GM21526 (cell line): Measurements from ENCODE around the gene ANKMY2.
"Not testable (repeated sequence)": the region's sequence is repeated elsewhere in the genome, so short reads cannot be mapped to it uniquely, and the experiment has no call there.

ENCODE experiments used
- ATAC-seq: cut with Tn5 transposase; IDR thresholded peaks from one replicate; pipeline ENCODE4 v1.9.1; 2021; ENCODE audit warnings: moderate library complexity; ENCODE audit not compliant: unreplicated experiment, low FRiP score

Gene ANKMY2

DNA sequence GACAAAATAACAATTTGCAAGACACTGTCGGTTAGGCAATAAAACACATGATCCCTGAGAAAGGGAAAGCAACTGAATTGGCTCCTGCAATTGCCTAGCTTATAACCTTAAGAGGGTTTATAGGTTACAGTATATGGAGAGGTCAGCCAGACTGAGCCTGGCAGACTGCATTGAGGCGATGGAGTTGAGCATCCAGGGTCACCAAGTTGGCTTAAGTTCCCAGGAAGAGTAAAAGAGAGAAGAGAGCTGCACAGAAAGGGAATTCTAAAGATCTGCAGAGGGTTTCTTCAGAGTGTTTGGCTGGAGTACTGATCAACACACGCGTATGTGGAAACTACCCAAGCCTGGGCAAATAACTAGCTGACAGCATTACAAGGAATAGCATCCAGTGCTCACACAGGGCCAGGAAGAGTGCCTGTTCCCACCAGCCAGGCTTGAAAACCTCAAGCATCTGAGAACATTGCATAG, 11.2 kb downstream of the ANKMY2 start:
- ATAC-seq = no peak

DNA sequence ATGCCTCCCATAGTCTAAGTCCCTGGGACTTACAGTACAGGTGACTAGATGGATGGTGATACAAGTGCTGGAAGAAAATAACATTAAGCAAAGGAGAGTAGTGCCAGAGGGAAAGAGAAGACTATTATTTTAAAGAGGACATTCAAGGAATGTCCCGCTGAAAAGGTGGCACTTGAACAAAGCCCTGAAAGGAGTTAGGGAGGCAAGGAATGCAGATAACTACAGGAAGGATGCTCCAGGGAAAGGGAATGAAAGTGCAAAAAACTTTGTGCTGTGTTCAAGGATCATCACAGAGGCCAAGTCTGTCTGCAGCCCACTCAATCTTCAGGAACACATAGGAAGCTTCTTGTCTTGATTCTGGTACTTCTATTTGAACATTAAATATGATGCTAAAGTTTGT, 14.9 kb downstream of the ANKMY2 start:
- ATAC-seq = no peak

DNA sequence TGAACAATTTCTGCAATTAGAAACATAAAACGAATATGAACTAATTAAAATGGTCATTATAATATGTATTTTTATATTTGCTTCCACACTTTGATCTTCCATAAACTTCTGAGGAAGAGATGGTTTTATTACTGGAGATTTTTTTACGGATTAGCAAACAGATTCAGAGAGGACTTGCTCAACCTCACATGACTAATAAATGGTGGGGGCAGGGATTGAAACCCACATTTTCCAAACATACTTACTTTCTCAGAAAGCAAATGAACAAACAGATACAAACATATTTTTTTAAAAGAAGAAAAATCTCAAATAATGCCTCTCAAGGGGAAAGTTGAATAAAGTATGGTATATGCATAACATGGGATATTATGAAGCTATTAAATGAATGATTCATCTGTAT, 18.3 kb downstream of the ANKMY2 start:
- no peak for ATAC-seq

DNA sequence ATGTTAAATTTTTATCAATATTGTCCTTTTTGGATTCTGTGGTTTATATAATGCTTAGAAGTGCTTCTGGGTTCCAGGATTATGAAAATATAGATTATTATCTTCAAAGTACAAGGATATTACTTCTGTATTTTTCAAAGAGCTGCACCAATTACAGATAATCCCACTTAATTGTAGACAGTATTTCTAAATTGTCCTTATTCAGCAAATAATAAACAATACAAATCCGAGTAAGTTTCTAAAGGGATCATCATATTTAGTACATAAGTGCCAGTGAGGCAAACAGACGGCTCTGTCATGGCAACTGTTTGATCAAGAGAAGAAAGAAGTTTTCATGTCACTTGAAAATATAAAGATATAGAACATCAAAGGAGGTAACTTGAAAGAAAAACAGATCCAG, 19.2 kb downstream of the ANKMY2 start:
- ATAC-seq = no peak

GRCh38 chr7:16619979-16620408, 25.6 kb downstream of the ANKMY2 start:
- ATAC-seq = peak; percentile 98

GRCh38 chr7:16616542-16616941, 29.0 kb downstream of the ANKMY2 start:
- no peak for ATAC-seq

DNA sequence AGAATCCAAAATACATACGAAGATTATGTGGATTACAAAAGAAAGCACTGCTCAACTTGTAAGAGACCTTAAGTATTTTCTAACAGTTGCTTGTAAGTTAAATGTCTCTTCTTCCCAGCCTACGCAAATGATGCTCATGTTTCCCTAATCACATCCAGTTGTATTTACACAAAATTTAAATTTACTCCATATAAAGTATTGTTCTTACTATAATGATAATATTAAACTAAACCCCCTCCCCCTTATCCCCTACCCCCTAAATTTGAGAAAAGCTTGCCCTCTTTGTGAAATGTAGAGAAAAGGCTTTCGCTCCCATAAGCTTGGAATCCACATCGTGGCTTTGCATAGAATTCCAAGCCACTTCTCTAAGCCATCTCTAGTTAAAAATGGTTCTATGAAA, 29.4 kb downstream of the ANKMY2 start:
- no peak for ATAC-seq

GRCh38 chr7:16615228-16615627, 30.3 kb downstream of the ANKMY2 start:
- no peak for ATAC-seq

DNA sequence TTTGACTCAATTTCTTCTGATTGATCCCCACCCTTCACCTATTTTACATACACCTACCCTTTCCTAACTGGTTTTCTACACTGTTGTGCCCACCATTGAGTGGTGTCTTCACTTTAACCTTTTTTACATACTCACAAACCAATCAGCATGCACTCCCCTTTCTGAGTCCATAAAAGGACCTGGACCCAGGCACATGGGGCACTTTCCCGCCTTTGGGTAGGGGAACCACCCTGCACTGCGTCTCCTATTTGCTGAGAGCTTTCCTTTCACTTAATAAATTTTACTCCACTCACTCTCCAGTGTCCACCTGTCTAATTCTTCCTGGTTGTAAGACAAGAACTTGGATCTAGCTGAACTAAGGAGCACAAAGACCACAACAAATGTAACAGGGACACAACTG, 33.8 kb downstream of the ANKMY2 start:
- no peak for ATAC-seq

DNA sequence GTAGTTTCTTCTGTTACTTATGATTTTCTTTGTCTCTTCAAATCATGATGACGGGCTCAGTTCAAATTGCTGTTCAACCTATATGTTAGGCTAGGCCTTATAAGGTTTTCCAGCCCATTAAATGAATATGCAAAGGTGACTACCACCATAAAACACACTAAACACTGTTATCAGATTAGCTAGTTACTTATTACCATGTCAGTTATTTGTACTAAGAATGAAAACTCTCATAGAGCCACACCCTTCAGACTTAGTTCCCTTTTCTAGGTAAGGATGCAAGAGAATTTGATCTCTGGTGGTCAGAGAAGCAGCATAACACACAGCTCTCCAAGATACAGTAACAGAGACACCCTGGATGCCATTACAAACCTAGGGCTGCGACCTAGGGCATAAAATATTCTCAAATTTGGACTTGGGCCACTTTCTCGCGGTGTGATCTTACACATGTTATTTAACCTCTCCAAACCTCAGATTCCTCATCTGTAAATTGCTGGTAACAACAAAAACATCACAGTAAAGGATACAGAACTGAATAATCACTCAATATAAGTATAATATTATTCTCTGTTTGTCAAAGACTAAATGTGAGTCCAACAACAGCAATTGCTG, 35.6 kb downstream of the ANKMY2 start:
- peak; percentile 70 for ATAC-seq

GRCh38 chr7:16606704-16607103, 38.9 kb downstream of the ANKMY2 start:
- ATAC-seq = no peak

DNA sequence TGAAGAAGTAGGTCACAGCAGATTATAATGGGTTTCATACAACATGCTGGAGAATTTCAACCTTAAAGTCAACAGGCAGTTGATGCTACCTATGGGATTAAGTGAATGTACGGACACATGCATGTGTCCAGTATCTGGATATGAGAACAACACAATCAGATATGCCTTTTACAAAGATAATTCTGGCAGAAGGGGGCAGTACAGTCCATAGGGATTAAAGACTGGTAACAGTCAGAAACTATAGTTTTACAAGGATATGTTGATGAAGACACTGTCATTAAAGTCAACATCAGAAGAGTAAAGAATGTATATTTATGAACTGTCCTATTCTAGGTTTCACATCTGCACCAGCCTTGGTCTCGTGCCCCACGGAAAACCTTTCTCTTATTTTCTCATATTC, 41.5 kb downstream of the ANKMY2 start:
- no peak for ATAC-seq

DNA sequence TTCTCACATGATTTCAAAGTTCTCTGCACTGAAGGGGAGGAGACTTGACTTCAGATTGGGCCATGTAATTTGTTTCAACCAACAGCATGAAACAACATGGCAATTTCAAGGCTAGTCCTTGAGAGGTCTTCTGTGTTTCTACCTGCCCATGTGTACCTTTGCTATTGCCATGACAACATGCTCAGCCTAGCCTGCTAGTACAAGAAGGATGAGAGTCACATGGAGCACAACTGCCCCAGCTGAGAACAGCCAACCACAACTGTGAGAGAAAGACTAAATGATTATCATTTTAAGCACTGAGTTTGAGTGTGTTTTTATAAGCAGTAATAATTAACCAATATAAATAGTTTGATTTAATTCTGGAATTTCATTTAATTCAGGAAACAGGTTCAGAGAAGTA, 41.9 kb downstream of the ANKMY2 start:
- ATAC-seq = no peak

- ATAC-seq = no peak
Measured at GRCh38 chr7:16599860-16600259, 45.7 kb downstream of the ANKMY2 start.

GRCh38 chr7:16598015-16598414, 47.5 kb downstream of the ANKMY2 start:
- no peak for ATAC-seq

GRCh38 chr7:16595596-16595995, 50.0 kb downstream of the ANKMY2 start:
- ATAC-seq = not testable (repeated sequence)

DNA sequence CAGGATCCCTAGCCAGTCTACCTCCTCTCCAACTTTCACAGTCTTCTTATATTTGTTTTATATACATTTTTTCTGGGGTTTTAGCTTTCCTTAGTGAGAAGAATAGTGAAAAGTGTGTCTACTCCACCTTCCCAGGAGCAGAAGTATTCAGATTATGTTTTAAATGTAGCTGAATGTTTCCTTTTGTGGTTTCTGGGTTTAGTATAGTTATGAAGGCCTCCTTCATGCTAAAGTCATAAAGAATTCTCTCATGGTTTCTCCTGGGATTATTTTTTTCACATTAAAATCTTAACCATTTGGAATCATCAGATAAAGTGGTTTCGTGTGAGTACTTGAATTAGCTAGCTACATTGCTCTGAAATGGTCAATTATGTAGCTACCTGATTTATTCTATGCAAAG, 50.9 kb downstream of the ANKMY2 start:
- no peak for ATAC-seq

GRCh38 chr7:16594061-16594460, 51.5 kb downstream of the ANKMY2 start:
- ATAC-seq = no peak

GRCh38 chr7:16592395-16592794, 53.2 kb downstream of the ANKMY2 start:
- no peak for ATAC-seq

DNA sequence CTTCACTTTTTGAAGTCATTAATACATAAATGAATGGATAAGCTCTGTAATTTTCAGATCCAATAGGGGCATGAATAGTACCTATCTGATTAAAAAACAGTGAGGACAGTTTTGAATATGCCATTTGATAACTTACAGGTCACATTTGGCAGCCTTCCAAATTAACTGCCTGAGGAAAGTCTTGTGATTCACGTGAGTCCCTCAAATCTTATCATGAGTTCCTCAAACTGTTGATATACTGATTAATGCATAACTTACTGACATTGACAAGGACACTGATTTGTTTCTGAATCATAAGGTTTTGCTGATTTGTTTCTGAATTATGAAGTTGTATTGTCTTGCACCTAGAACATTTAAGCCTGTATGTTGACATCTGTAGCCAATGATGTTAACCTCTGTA, 55.1 kb downstream of the ANKMY2 start:
- ATAC-seq = no peak

DNA sequence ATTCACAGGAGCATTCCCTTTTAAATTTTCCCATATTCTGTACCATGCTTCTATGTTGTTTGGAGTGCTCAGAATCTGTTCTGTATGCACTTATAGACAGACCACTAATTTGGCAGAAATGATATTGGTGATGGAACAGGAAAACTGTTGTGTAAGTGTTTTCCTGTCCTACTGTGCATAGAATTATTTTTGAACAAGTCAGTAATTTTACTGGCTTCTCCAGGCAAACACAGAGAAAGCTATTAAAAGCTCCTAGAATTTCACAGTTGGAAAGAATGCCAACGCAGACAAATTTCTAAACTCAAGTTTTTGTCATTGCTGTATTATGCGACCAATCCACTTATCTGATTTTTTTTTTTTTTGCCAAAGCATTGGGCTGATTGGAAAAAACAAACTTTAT, 55.7 kb downstream of the ANKMY2 start:
- ATAC-seq = no peak

GRCh38 chr7:16587790-16588189, 57.8 kb downstream of the ANKMY2 start:
- no peak for ATAC-seq

DNA sequence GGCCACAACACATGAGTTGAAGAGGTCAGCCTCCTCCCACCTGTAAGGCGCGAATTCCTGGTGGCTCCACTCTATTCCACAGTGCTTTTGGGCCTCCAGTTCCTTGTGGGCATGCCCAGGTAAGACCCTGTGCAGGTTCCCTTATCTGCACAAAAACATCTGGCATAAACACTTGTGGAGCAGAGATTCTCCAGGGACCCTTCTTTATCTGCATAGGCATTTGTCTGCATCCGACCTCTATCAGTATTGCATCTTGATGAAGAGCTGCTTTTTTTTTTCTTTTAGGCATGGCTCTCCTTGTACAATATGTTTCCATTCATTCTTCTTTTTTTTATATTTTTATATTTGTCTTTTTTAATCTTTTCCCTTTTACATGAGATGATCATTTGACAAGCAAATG, 58.4 kb downstream of the ANKMY2 start:
- ATAC-seq = no peak
